ENCODE data around the gene DDX39A.

DDX39A gene

DNA sequence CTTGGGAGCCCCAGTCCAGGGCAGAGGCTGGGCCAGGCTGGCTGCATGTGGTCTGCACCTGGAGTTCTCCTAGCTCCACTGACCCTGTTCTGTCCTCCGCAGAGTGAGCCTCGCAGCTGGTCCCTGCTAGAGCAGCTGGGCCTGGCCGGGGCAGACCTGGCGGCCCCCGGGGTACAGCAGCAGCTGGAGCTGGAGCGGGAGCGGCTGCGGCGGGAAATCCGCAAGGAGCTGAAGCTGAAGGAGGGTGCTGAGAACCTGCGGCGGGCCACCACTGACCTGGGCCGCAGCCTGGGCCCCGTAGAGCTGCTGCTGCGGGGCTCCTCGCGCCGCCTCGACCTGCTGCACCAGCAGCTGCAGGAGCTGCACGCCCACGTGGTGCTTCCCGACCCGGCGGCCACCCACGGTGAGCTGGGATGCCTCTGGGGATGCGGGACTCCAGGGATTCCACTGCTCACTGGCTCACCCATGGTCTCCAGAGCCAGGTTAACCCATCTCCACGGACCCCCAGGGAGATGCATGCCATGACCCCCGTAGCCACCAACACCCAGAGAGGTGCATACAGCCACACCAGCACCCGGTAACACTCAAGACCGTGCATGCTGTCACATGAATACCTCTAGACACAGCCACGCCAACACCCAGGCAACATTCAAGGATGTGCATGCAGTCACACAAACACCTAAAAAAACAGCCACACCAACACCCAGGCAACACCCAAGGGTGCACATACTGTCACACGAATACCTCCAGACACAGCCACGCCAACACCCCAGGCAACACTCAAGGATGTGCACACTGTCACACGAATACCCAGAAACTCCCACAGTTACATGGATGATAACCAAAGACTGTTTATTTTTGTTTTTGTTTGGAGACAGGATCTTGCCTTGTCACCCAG is 22.1 kb upstream of the DDX39A start:
- no peak for TF ChIP-seq POLR2A (IDR thresholded peaks at IDR 0.05; ENCODE audit: low read length)
- TF ChIP-seq GATA1 (IDR thresholded peaks at IDR 0.05; ENCODE audit: low read depth, low read length): no peak
- no peak for DNase-seq

DNA sequence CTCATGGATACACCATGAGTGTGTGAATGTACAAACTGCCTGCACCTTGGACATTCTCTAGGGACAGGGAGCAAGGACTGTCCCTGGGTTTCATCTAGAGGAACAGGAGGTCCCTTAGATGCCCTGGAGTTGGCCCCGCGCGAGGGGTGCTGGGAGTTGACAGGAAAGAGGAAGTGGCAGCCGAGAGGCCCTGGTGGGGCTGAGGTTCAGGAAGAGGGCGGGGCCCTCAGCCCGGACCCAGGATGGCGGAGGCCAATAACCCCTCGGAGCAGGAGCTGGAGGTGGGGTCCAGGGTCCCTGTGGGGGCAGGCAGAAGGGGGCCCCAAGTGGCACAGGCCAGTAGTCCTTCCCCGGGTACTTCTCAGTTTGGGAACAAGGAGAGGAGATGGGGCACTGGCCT is 20.9 kb upstream of the DDX39A start:
- TF ChIP-seq GATA1 (IDR thresholded peaks at IDR 0.05; ENCODE audit: low read depth, low read length) (no peak), POLR2A (IDR thresholded peaks at IDR 0.05; ENCODE audit: low read length) (peak; percentile 31)
- peak; percentile 68 for DNase-seq

DNA sequence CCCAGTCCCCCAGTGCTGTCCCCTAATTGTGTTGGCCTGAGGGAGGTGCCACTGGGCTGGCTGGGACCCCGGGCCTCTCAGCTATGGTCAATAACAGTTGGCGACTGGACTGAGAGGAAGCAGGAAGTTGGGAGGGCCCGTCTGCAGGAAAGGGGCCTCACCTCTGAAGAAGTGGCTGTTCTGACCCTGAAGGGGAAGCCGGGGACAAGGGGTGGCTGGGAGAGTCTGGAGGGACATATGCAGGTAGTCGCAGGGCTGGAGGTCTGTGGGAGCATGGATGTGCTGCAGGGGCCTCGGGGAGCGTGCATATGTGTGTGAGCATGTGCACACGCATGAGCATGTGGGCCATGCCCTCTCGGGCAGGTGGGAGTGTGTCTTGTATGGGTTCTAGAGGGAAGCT is 19.9 kb upstream of the DDX39A start:
- TF ChIP-seq GATA1 (IDR thresholded peaks at IDR 0.05; ENCODE audit: low read depth, low read length) (no peak), POLR2A (IDR thresholded peaks at IDR 0.05; ENCODE audit: low read length) (no peak)
- no peak for DNase-seq

DNA sequence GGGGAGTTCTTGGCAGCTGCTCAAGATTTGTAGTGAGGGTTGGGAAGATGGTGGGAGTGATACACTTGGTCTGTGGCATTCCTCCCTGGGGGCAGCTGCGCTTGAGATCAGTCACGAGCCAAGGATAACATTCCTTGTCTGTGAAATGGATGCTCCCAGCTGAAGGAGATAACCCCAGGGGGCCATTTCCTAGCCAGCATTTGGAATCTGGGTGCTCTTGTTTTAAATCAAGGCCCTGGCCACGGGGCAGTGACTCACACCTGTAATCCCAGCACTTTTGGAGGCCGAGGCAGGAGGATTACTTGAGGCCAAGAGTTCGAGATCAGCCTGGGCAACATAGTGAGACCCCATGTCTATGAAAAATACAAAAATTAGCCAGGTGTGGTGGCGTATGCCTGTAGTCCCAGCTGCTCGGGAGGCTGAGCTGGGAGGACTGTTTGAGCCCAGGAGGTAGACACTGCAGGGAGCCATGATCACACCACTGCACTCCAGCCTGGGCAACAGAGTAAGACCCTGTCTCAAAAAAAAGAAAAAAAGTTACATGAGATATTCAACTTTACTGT is 18.5 kb upstream of the DDX39A start:
- DNase-seq: no peak
- TF ChIP-seq POLR2A (IDR thresholded peaks at IDR 0.05; ENCODE audit: low read length) (no peak), GATA1 (IDR thresholded peaks at IDR 0.05; ENCODE audit: low read depth, low read length) (no peak)

DNA sequence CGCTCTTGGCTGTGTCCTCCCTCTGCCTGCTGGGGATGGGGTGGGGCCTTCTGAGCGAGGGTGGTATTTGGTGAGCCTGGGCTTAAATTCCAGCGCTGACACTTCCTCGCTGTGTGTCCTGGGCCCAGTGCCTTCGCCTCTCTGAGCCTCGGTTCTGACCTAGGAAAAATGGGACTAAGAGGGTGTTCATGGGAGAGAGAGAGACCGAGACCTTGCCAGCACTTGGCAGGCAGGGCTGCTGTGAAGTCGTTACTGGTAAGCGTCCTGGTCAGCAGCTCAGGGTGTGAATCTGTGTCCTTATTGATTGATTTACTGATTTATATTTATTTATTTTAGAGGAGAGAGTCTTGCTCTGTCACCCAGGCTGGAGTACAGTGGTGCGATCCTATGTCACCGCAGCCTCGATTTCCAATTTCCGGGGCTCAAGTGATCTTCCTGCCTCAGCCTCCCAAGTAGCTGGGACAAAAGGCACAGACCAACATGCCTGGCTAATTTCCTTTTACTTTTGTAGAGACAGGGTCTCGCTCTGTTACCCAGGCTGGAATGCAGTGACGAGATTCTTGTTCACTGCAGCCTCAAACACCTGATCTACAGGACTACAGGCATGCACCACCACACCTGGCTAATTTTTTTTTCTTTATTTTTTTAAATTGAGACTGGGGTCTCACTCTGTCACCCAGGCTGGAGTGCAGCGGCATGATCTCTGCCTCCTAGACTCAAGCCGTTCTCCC is 16.3 kb upstream of the DDX39A start:
- DNase-seq: no peak
- TF ChIP-seq GATA1 (IDR thresholded peaks at IDR 0.05; ENCODE audit: low read depth, low read length): no peak
- TF ChIP-seq POLR2A (IDR thresholded peaks at IDR 0.05; ENCODE audit: low read length): no peak

DNA sequence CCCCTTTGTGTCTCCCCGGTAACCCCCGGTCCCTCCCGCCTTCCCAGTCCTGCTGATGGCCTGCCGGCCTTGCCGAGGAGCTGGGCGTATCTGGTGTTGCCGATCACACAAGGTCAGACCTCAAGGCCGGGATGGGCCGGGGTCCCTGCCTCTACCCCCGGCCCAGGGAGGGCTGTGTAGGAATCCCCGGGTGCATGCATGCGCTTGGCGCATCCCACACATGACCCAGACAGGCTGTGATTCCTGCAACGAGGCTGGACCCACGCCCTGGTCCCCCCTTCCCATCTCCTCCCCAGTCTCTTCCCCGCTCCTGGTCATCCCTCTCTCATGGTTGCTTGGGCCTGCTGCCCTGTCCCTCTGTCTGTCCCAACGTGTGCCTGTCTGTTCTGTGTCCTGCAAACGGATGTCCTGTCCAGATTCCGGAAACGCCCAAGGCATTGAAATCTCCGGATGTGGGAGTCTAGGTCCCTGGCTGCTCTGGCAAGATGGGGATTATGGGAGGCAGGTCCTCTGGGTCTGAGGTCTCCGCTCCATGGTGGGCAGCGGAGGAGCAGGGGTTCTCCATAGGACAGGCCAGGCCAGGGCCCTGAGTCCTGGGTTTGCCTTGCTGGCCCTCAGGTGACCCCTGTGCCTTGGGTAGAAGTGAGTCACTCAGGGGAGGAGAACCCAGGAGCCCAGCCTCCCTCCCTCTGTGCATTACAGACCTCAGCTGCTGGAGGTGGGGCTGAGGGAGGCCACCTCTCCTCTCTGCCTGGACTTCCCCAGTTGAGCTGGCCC is 15.6 kb upstream of the DDX39A start:
- DNase-seq: peak; percentile 28 to 51

DNA sequence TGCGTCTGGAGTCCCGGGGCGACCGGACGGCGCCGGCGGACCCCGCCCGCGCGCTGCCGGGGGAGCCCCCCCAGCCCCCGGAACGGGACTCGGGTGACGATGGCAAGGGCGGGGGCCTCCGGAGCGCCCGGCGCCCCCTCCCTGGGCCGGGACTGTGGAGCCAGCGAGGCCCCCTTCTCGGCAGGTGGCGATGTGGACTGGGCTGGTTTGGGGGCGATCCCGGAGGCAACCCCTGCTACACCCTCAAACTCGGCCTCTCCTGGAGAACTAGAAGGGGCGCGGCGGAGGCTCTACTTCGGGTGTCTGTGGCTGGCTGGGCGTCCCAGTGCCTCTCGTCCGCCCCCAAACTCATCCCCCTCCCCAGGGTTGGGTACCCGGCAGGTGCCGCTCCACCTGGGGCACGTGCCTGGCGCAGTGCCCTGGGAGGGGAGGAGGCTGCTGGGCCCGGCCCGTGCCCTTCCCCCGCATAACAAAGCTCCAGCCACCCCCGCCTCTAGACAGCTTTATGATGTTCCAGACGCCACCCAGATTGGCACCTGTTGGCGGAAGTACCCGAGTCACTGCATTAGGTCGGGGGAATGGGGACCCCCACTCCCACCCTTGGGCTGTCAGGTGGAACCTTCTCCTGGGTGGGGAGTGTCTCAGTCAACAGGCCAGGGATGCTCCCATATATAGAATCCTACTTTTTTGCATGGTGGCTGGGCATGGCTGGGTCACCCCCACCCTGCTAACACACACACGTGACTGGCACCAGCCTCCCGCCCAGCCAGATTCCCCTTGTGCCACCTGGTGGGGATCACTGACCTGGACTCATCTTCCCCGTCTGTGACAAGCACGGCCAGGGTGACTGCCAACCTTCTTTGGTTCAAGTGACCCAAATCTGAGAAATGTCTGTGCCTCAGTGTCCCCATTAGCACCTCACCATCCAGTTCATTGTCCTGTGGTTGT is 14.7 kb upstream of the DDX39A start:
- TF ChIP-seq POLR2A (IDR thresholded peaks at IDR 0.05; ENCODE audit: low read length) (no peak), GATA1 (IDR thresholded peaks at IDR 0.05; ENCODE audit: low read depth, low read length) (no peak)
- peak; percentile 46 to 57 for DNase-seq

More for the DNA sequence above, 15.6 kb upstream of the DDX39A start:
- no peak for TF ChIP-seq POLR2A (IDR thresholded peaks at IDR 0.05; ENCODE audit: low read length)
- no peak for TF ChIP-seq GATA1 (IDR thresholded peaks at IDR 0.05; ENCODE audit: low read depth, low read length)

DNA sequence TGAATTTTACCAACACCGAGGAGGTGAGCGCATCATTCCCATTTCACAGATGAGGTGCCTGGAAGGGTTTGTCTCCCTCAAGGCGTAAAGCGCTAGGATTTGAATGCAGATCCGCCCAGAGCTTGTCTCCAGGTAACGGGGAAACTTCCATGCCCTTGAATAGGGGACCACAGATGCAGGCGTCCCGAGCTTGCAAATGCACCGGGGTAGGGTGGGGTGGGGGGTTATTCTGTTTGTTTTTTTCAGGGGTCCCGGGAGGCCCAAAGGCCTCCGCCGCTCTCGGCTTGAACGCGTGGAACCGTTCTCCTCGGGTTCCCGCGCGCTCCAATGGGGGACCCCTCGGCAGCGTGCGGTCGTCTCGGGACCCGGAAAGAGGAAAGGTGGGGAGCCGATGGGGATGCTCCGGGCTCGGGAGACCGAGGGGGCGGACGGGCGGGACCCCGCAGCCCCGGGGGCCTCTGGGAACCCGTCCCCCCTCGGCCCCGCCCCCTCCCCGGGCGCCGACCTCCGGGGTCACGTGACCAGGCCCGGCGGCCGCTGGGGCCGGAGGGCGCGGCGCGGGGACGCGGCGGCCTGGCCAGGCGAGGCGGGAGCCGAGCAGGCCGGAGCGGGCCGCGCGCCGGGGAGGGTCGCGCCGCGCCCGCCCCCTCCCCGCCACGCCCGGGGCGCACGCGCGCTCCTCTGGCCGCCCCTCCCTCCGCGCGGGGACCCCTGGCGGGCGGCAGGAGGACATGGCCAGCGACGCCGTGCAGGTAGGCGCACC is 13.8 kb upstream of the DDX39A start, which contains the start of gene PKN1:
Gene PKN1, plus strand, starts transcription at position 516 of the 763 bp plus-strand sequence. Its CDS starts 216 bp downstream, at position 732.
- no peak for TF ChIP-seq POLR2A (IDR thresholded peaks at IDR 0.05; ENCODE audit: low read length)
- no peak for TF ChIP-seq GATA1 (IDR thresholded peaks at IDR 0.05; ENCODE audit: low read depth, low read length)
- peak; percentile 75 to 76 for DNase-seq

DNA sequence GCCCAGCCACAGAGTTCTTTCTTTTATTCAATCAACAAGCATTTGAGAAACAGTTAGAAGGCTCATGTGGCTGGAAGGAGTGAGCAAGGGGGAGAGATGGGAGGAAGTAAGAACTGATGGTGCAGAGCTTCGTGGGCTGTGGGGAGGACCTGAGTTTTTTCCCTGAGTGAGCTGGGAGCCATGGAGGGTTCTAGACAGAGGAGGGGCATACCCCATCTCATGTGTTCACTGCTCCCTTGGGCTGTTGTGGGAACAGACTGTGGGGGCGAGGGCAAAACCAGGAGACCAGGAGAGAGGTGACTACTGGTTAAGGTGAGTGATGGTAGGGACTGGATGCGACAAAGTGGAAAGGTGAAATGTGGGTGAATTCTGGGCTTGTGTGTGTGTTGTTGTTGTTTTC is 11.6 kb upstream of the DDX39A start:
- no peak for DNase-seq
- TF ChIP-seq GATA1 (IDR thresholded peaks at IDR 0.05; ENCODE audit: low read depth, low read length): no peak
- no peak for TF ChIP-seq POLR2A (IDR thresholded peaks at IDR 0.05; ENCODE audit: low read length)

DNA sequence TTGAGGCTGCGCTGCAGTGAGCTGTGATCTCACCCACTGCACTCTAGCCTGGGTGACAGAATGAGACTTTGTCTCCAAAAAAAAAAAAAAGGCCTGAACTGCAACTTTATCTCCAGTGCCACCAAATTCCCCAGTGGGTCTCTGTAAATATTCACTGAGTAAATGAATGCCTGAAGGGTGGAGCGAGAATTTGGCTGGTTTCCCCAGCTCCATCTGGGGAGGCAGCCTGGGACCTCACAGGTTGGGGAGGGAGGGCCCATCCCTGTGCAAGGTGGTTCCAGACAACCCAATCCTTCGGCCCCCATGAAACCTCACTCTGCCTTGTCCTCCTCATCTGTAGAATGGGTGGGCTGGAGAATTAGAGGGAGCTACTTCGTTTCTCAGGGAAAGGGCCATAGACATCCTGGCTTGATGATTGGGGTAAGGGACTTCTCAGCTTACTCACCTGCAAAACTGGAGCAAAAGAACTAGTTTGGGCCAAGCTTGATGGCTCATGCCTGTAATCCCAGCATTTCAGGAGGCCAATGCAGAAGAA is 9.8 kb upstream of the DDX39A start:
- TF ChIP-seq GATA1 (IDR thresholded peaks at IDR 0.05; ENCODE audit: low read depth, low read length) (no peak), POLR2A (IDR thresholded peaks at IDR 0.05; ENCODE audit: low read length) (no peak)
- no peak for DNase-seq

DNA sequence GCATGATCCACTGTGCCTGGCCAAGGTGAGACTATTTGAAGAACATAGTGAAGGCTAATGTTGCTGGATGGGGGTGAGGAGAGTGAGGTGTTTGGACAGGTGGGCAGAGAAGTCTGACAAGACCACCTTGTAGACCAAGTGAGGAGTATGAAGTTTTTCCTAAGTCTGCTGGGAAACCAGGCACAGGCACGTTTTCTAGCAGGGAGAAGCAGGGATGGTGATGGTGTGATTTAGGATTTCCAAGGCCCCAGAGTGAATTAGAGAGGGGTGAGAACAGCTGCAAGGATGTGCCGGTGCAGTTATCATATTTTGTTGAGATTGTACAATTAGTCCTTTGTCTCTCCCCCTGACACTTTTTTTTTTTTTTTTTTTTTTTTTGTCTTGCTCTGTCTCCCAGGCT is 8.3 kb upstream of the DDX39A start:
- DNase-seq: no peak
- TF ChIP-seq GATA1 (IDR thresholded peaks at IDR 0.05; ENCODE audit: low read depth, low read length): no peak
- TF ChIP-seq POLR2A (IDR thresholded peaks at IDR 0.05; ENCODE audit: low read length): no peak

All from erythroblast (primary cell).